K562 (cell line): ENCODE results near the gene GRIP1. TPM values are rescaled to one million over a fixed set of nuclear protein-coding genes. Genes with fewer than 3 reads are reported as not detected.

ENCODE experiments used
- ATAC-seq: fragments of 200-7000 bp; cut with Tn5 transposase; 3 replicates; pipeline ENCODE4 v1.9.1; 2020; ENCODE audit warnings: moderate library complexity
- BruUV-seq: library from RNA; stranded (reverse); fragments of 400-500 nt; replicated peaks from 2 replicates; lab custom pipeline; 2021; lab: Mats Ljungman, UMichigan
- CTCF ChIA-PET: fragments of 300-600 bp; formaldehyde crosslinking; extraction: SDS; loops from one replicate; lab custom pipeline; 2021; ENCODE audit warnings: low intra/inter-chr PET ratio; lab: Yijun Ruan, JAX
- POLR2A ChIA-PET: fragments of 300-600, 350-650 bp; sonication (Branson Sonifier 250); formaldehyde crosslinking; extraction: SDS; loops from one replicate; lab custom pipeline; 2021; ENCODE audit warnings: antibody characterized with exemption, inconsistent platforms; lab: Yijun Ruan, JAX
- DNase-seq, 4 experiments: peaks; one replicate each; pipeline versions ENCODE4 v3.0.0 to v3.0.0-alpha.2; 2011 to 2018; ENCODE audit warnings: low spot score in 3 of 4, mixed read lengths in 3 of 4; ENCODE audit errors: extremely low read depth in 1 of 4
- FAIRE-seq: peaks from 2 replicates; lab custom pipeline; 2011; peaks lifted over from hg19 to GRCh38; lab: Jason Lieb, UNC
- H2AFZ ChIP-seq: 2 replicates; pipeline ENCODE4 v1.6.0; 2011; ENCODE audit warnings: low read depth, low read length, control low read depth, inconsistent platforms
- H3K27ac ChIP-seq: fragments of 200-600 bp; 3 replicates; pipeline ENCODE4 v1.8.0; 2011; ENCODE audit warnings: low read depth, mild to moderate bottlenecking, control low read depth, inconsistent platforms, low read length, moderate library complexity, mixed read lengths; ENCODE audit errors: extremely low read depth
- H3K27me3 ChIP-seq, 2 experiments: fragments of 300-600 bp in 1 of 2; 2 replicates in 1 of 2; 3 replicates in 1 of 2; pipeline versions ENCODE4 v1.6.0 to v1.8.0; 2011; ENCODE audit warnings: inconsistent platforms in 2 of 2, low read length in 2 of 2, mild to moderate bottlenecking in 1 of 2, mixed read lengths in 1 of 2, moderate library complexity in 1 of 2; ENCODE audit not compliant: control insufficient read depth in 2 of 2, insufficient read depth in 2 of 2
- H3K36me3 ChIP-seq: fragments of 300-600 bp; 3 replicates; pipeline ENCODE4 v1.8.0; 2011; ENCODE audit warnings: mild to moderate bottlenecking, low read length, inconsistent platforms; ENCODE audit not compliant: control insufficient read depth, insufficient read depth
- H3K4me1 ChIP-seq, 2 experiments: fragments of 200-600 bp in 1 of 2; replicated peaks in 1 of 2; 2 replicates in 1 of 2; 3 replicates in 1 of 2; pipeline versions ENCODE4 v1.5.1 to v1.8.0; 2011; ENCODE audit warnings: inconsistent platforms in 2 of 2, low read length in 2 of 2, mild to moderate bottlenecking in 1 of 2, mixed read lengths in 1 of 2, moderate library complexity in 1 of 2; ENCODE audit not compliant: control insufficient read depth in 2 of 2, insufficient read depth in 2 of 2
- H3K4me2 ChIP-seq: 2 replicates; pipeline ENCODE4 v1.6.1; 2011; ENCODE audit warnings: low read length, control low read depth, inconsistent platforms, mixed read lengths; ENCODE audit not compliant: insufficient read depth
- H3K4me3 ChIP-seq: fragments of 200-600 bp; sonication (generic), shearing (Covaris generic); 2 replicates; pipeline ENCODE4 v1.5.1; 2016; ENCODE audit warnings: control low read depth, inconsistent platforms
- H3K79me2 ChIP-seq: fragments of 200-600 bp; 3 replicates; pipeline ENCODE4 v1.8.0; 2011; ENCODE audit warnings: low read length, inconsistent platforms; ENCODE audit not compliant: control insufficient read depth, insufficient read depth
- H3K9ac ChIP-seq, 2 experiments: 2 replicates each; pipeline versions ENCODE4 v1.6.0 to v1.6.1; 2011; ENCODE audit warnings: low read depth in 2 of 2, low read length in 2 of 2, control low read depth in 1 of 2, inconsistent platforms in 1 of 2, mild to moderate bottlenecking in 1 of 2, mixed read lengths in 1 of 2; ENCODE audit not compliant: insufficient read depth in 1 of 2
- H3K9me1 ChIP-seq: one replicate; pipeline ENCODE4 v1.6.0; 2011; ENCODE audit warnings: inconsistent platforms, mild to moderate bottlenecking, low read length, moderate library complexity; ENCODE audit not compliant: control insufficient read depth, insufficient read depth
- H3K9me3 ChIP-seq: replicated peaks from 2 replicates; pipeline ENCODE4 v1.5.1; 2011; ENCODE audit warnings: low read depth, low read length, inconsistent platforms; ENCODE audit not compliant: control insufficient read depth, insufficient read depth
- H4K20me1 ChIP-seq: replicated peaks from 2 replicates; pipeline ENCODE4 v1.6.1; 2011; ENCODE audit warnings: low read length, inconsistent platforms, mixed read lengths; ENCODE audit not compliant: control insufficient read depth, insufficient read depth
- ASH1L ChIP-seq: fragments of 450-650 bp; IDR thresholded peaks from 2 replicates; pipeline ENCODE4 v1.6.1; 2018; ENCODE audit warnings: borderline replicate concordance, mild to moderate bottlenecking, low read depth; ENCODE audit not compliant: partially characterized antibody
- BCL6 ChIP-seq: fragments of 250-450 bp; sonication (Bioruptor Pico); IDR thresholded peaks from 2 replicates; pipeline ENCODE4 v1.4.0; 2020
- KLF10 ChIP-seq: fragments of 250-450 bp; sonication (Bioruptor Pico); IDR thresholded peaks from 2 replicates; pipeline ENCODE4 v1.6.1; 2021; ENCODE audit warnings: matching md5 sums
- NONO ChIP-seq, 2 experiments: fragments of 200-400 bp in 1 of 2; fragments of 450-650 bp in 1 of 2; formaldehyde crosslinking in 1 of 2; IDR thresholded peaks; 2 replicates each; pipeline ENCODE4 v1.6.1; 2017; ENCODE audit warnings: low read depth in 2 of 2, mild to moderate bottlenecking in 2 of 2, moderate library complexity in 2 of 2, low read length in 1 of 2
- PHB2 ChIP-seq: fragments of 450-650 bp; IDR thresholded peaks from 2 replicates; pipeline ENCODE4 v1.6.1; 2017; ENCODE audit warnings: low read depth
- SMC3 ChIP-seq: conservative IDR thresholded peaks from 2 replicates; pipeline ENCODE4 v1.6.1; 2011; ENCODE audit warnings: low read depth, low read length, improper control_type of control experiment; ENCODE audit not compliant: insufficient read depth
- ZNF324 ChIP-seq: fragments of 250-450 bp; sonication (Bioruptor Pico); IDR thresholded peaks from 2 replicates; pipeline ENCODE4 v1.4.0; 2020; ENCODE audit warnings: mild to moderate bottlenecking
- ZNF561 ChIP-seq: fragments of 450-650 bp; formaldehyde crosslinking; conservative IDR thresholded peaks from 2 replicates; pipeline ENCODE4 v1.4.0; 2020; ENCODE audit warnings: mild to moderate bottlenecking, moderate library complexity
- WGBS: fragments of 100-300 bp; shearing (Covaris generic); methylation state at CpG from one replicate; pipeline ENCODE4 v1.1.6; 2016; ENCODE audit warnings: low coverage, mixed read lengths; ENCODE audit not compliant: insufficient coverage; ENCODE audit errors: missing lambda C conversion rate; 5-methylcytosine and 5-hydroxymethylcytosine counted together
- in situ Hi-C: fragments of 300-500 bp; cut with MboI; formaldehyde crosslinking; loops from 4 replicates; pipeline ENCODE4 v1.15.0; 2018; ENCODE audit warnings: inconsistent platforms, mixed read lengths
- intact Hi-C: fragments of 100-400 bp; cut with micrococcal nuclease; formaldehyde crosslinking; loops from 2 replicates; pipeline ENCODE4 v1.14.2; 2022
- polyA plus RNA-seq, 8 experiments: library from polyadenylated mRNA; depleted of rRNA in 4 of 8; stranded (reverse) in 5 of 8; unstranded in 3 of 8; fragments of >200 nt; fragmentation: Nextera tagmentation in 2 of 8; fragmentation: Illumina TruSeq in 1 of 8; extraction: Ambion mirVana in 2 of 8; extraction: Trizol in 1 of 8; gene quantifications; 2 replicates each; pipeline versions ENCODE4 v1.2.1 to v1.2.3, GENCODE V29; 2011 to 2014; ENCODE audit warnings: inconsistent platforms in 1 of 8, missing spikeins in 1 of 8
- total RNA-seq, 7 experiments: library from RNA; depleted of rRNA in 6 of 7; stranded (reverse); fragments of >200 nt in 6 of 7; fragmentation: Illumina TruSeq in 2 of 7; extraction: Trizol in 2 of 7; gene quantifications; 2 replicates each; pipeline versions ENCODE4 v1.2.1 to v1.2.3, GENCODE V29; 2011 to 2021; ENCODE audit warnings: low replicate concordance in 1 of 7
- TF ChIP-seq, protein P1 (sequence below): sonication (generic); formaldehyde crosslinking; IDR thresholded peaks from 2 replicates; pipeline ENCODE4 v1.8.1; 2023; ENCODE audit warnings: missing genetic modification reagents, mild to moderate bottlenecking, borderline replicate concordance

GRIP1 gene
- total and polyA plus RNA-seq, 9 of the 15 experiments (the other 6 are each of a cell fraction or from before 2014, with no cell fraction given) = 0.28 to 1.2 (median 0.45) TPM

DNA sequence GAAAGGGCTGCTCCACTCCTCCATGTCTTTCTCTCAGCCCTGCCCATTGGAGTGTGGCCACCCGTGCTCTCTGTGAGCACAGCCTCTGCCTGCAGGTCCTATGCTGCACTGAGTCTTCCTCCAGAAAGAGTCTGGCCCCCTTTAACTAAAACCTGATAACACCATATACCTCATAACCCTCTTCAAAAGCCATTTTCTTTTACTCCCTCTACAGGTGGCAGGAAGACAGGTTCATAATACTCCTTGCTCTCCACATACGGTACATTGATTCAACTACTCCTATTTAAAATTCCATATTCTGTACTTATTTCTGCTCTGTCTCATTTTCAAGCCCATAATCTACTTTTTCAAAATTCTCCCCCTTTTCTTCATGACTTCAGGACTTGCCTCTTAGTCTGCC, 232.6 kb downstream of the GRIP1 start (continued):
- TF ChIP-seq, protein P1, sequence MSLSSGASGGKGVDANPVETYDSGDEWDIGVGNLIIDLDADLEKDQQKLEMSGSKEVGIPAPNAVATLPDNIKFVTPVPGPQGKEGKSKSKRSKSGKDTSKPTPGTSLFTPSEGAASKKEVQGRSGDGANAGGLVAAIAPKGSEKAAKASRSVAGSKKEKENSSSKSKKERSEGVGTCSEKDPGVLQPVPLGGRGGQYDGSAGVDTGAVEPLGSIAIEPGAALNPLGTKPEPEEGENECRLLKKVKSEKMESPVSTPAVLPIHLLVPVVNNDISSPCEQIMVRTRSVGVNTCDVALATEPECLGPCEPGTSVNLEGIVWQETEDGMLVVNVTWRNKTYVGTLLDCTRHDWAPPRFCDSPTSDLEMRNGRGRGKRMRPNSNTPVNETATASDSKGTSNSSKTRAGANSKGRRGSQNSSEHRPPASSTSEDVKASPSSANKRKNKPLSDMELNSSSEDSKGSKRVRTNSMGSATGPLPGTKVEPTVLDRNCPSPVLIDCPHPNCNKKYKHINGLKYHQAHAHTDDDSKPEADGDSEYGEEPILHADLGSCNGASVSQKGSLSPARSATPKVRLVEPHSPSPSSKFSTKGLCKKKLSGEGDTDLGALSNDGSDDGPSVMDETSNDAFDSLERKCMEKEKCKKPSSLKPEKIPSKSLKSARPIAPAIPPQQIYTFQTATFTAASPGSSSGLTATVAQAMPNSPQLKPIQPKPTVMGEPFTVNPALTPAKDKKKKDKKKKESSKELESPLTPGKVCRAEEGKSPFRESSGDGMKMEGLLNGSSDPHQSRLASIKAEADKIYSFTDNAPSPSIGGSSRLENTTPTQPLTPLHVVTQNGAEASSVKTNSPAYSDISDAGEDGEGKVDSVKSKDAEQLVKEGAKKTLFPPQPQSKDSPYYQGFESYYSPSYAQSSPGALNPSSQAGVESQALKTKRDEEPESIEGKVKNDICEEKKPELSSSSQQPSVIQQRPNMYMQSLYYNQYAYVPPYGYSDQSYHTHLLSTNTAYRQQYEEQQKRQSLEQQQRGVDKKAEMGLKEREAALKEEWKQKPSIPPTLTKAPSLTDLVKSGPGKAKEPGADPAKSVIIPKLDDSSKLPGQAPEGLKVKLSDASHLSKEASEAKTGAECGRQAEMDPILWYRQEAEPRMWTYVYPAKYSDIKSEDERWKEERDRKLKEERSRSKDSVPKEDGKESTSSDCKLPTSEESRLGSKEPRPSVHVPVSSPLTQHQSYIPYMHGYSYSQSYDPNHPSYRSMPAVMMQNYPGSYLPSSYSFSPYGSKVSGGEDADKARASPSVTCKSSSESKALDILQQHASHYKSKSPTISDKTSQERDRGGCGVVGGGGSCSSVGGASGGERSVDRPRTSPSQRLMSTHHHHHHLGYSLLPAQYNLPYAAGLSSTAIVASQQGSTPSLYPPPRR = no peak
- TF ChIP-seq ZNF561 (CRISPR knock-in tag) (no peak), KLF10 (CRISPR knock-in tag) (no peak), BCL6 (CRISPR knock-in tag) (no peak), ZNF324 (CRISPR knock-in tag) (no peak)

DNA sequence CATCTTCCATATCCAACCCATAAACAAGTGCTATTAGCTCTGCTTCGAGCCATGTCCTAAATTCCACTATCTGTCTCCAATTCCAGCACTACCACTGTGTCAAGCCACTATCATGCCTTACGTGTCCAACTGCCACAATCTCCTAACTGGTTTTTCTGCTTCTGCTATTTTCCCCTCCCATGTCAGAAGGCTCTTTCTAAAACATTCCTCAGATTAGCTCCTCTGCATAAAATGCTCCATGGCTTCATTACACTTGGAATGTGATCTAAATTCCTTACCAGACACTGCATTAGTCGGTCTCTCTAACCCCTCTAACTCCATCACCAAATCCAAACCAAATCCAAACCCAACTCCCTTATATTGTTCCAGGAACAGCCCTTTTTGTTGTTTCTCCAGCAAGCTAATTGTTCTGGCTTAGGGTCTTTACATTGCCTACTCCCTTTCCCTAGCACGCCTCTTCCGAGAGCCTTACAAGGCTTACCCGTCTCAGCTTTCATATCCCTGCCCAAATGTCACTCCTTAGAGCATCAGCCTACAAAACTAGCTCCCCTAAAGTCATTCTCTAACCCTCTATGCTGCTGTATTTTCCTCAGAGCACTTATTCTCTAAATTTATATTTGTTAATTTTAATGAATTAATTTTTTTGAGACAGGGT, 236.8 kb downstream of the GRIP1 start:
- 3% methylated on average over 6 of the region's 6 CpGs for WGBS
- H3K27ac ChIP-seq = no peak overlapping the region
- ChIA-PET POLR2A (interaction anchor here (0.8 to 1.5 kb wide), 2 partner anchors 9 to 16 kb away, joined by 3 read pairs; no protein-coding TSS in a partner anchor), CTCF (no interaction called here)
- no TSS peak for BruUV-seq
- H3K36me3 ChIP-seq = no peaks in the 10 kb centered on the region
- H3K79me2 ChIP-seq = no peaks in the 10 kb centered on the region
- no peaks in the 10 kb centered on the region for H3K9me3 ChIP-seq
- no peak overlapping the region for H3K9ac ChIP-seq
- no peak overlapping the region for H2AFZ ChIP-seq
- no peaks in the 10 kb centered on the region for H3K9me1 ChIP-seq
- H3K4me3 ChIP-seq = no peak overlapping the region
- ATAC-seq (no peak), DNase-seq (no peak), FAIRE-seq (no peak)
- no peaks in the 10 kb centered on the region for H3K27me3 ChIP-seq
- no peaks in the 10 kb centered on the region for H4K20me1 ChIP-seq
- H3K4me1 ChIP-seq = no peaks in the 10 kb centered on the region
- H3K4me2 ChIP-seq = no peak overlapping the region
- intact Hi-C loops = no loop called here
- in situ Hi-C loops = no loop called here
- TF ChIP-seq SMC3 = no peak
- no peak for TF ChIP-seq ASH1L
- TF ChIP-seq PHB2 = no peak
- TF ChIP-seq NONO (IDR thresholded peaks at IDR 0.05; ENCODE audit: low read depth in 2 of 2, low read length in 1 of 2) = no peak
